ENCODE measurements around the gene MTMR4. TPM values are rescaled to one million over a fixed set of nuclear protein-coding genes. Genes with fewer than 3 reads are reported as not detected.

MTMR4 gene
- total RNA-seq, 1 experiment from 2014 or later: 67.2 TPM

- ChIA-PET RAD21 (ENCODE audit: low non-redundant PET in 1 of 2, low total read pairs in 2 of 2, uncharacterized antibody in 2 of 2, unreplicated experiment in 2 of 2) (no interaction called here), POLR2A (no interaction called here), CTCF (no interaction called here)
- Histone ChIP-seq H2AFZ (ENCODE audit: low read depth, low read length, poor library complexity, severe bottlenecking) (no peak overlapping the region), H3K79me2 (ENCODE audit: insufficient read depth, low read length) (no peaks in the 10 kb centered on the region), H3K4me2 (ENCODE audit: low read length) (no peak overlapping the region), H3K9me2 (ENCODE audit: insufficient read depth) (no peaks in the 10 kb centered on the region), H4K20me1 (ENCODE audit: insufficient read depth) (no peaks in the 10 kb centered on the region), H3K4me3 (replicated peaks in 1 of 2; ENCODE audit: low read depth in 1 of 2, low read length in 2 of 2) (no peak overlapping the region), H3K9me3 (ENCODE audit: control insufficient read depth in 1 of 2, insufficient read depth in 1 of 2, low read depth in 1 of 2, low read length in 2 of 2) (no peaks in the 10 kb centered on the region), H3K36me3 (ENCODE audit: control insufficient read depth in 1 of 2, insufficient read depth in 2 of 2, low read length in 2 of 2) (peaks cover 50 to 53% of the 10 kb centered on the region in 2 experiments; a peak in 3 of 4 replicates), H3K4me1 (ENCODE audit: control insufficient read depth in 1 of 2, insufficient read depth in 2 of 2, low read length in 2 of 2) (no peaks in the 10 kb centered on the region), H3K27ac (ENCODE audit: low read depth, low read length) (no peak overlapping the region), H3K9ac (ENCODE audit: low read length) (no peak overlapping the region), H3K27me3 (ENCODE audit: insufficient read depth, low read length) (no peaks in the 10 kb centered on the region)
- DNase-seq (ENCODE audit: low read depth, low spot score) (no peak), ATAC-seq (no peak)
- TF ChIP-seq CTCF (IDR thresholded peaks at IDR 0.05 in 2 of 3, conservative IDR thresholded peaks at IDR 0.05 in 1 of 3; ENCODE audit: borderline replicate concordance in 1 of 3, insufficient read depth in 1 of 3, low read depth in 2 of 3, low read length in 2 of 3): no peak
- no peak for TF ChIP-seq EZH2 (IDR thresholded peaks at IDR 0.05)
- TF ChIP-seq, protein P1, sequence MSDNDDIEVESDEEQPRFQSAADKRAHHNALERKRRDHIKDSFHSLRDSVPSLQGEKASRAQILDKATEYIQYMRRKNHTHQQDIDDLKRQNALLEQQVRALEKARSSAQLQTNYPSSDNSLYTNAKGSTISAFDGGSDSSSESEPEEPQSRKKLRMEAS (IDR thresholded peaks at IDR 0.05): no peak
- TF ChIP-seq ZFX (IDR thresholded peaks at IDR 0.05): no peak
- TF ChIP-seq RAD21 (IDR thresholded peaks at IDR 0.05; ENCODE audit: low read depth): no peak
- BruUV-seq (replicated peaks): no TSS peak
- intact Hi-C loops (cut with micrococcal nuclease): no loop called here
Observed at GRCh38 chr17:58493506-58493905, 20.9 kb downstream of the MTMR4 start.

DNA sequence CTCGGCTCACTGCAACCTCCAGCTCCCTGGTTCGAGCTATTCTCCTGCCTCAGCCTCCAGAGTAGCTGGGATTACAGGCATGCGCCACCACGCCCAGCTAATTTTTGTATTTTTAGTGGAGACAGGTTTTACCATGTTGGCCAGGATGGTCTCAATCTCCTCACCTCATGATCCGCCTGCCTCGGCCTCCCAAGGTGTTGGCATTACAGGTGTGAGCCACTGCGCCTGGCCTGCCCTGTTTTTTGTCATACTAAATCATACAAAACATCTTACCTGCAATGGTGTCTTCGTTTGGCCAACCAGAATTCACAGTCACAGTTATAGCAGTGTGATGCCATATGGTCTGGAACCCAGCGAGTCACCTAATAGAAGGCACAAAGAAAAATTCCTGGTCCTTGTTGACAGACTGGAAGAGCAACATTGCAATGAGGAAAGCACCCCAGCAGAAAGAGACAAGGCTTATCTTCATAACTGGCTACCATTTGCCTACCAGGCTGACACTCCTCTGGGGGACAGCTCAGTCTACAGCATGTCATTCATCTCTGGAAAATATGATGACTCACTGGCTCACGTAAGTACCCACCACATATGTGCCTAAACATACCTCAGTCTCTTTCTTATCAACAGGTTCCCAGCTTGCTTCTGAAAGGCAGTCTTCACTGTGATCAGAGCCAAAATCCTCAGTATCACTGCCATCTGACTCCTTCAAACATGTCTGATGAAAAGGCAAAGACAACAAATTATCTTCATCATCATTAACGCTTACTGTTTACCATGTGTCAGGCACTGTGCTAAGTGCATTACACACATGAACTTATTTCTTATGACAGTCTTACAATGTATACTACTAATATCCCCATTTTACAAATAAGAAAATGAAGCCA is 22.0 kb downstream of the MTMR4 start:
- no peaks in the 10 kb centered on the region for H3K4me1 ChIP-seq (ENCODE audit: control insufficient read depth in 1 of 2, insufficient read depth in 2 of 2, low read length in 2 of 2)
- no peak overlapping the region for H2AFZ ChIP-seq (ENCODE audit: low read depth, low read length, poor library complexity, severe bottlenecking)
- TF ChIP-seq SP1 (IDR thresholded peaks at IDR 0.05; ENCODE audit: low read depth) (no peak), CEBPB (IDR thresholded peaks at IDR 0.05; ENCODE audit: low read depth) (no peak), ZFX (IDR thresholded peaks at IDR 0.05) (no peak), TCF7L2 (IDR thresholded peaks at IDR 0.05; ENCODE audit: borderline replicate concordance, extremely low read depth, insufficient read depth, insufficient read length) (no peak), ELF1 (IDR thresholded peaks at IDR 0.05; ENCODE audit: borderline replicate concordance, low read depth) (no peak)
- H3K27me3 ChIP-seq (ENCODE audit: insufficient read depth, low read length): no peaks in the 10 kb centered on the region
- ATAC-seq (0 out of 2 replicates have a peak, but pooled peaks have one; percentile 38), DNase-seq (ENCODE audit: low read depth, low spot score) (no peak)
- ChIA-PET RAD21 (ENCODE audit: low non-redundant PET in 1 of 2, low total read pairs in 2 of 2, uncharacterized antibody in 2 of 2, unreplicated experiment in 2 of 2) (no interaction called here), CTCF (no interaction called here), POLR2A (no interaction called here)
- peaks cover 47 to 49% of the 10 kb centered on the region in 2 experiments; a peak in 3 of 4 replicates for H3K36me3 ChIP-seq (ENCODE audit: control insufficient read depth in 1 of 2, insufficient read depth in 2 of 2, low read length in 2 of 2)
- no peaks in the 10 kb centered on the region for H3K9me3 ChIP-seq (ENCODE audit: control insufficient read depth in 1 of 2, insufficient read depth in 1 of 2, low read depth in 1 of 2, low read length in 2 of 2)
- intact Hi-C loops (cut with micrococcal nuclease): no loop called here
- H4K20me1 ChIP-seq (ENCODE audit: insufficient read depth): no peaks in the 10 kb centered on the region
- no peak overlapping the region for H3K4me3 ChIP-seq (replicated peaks in 1 of 2; ENCODE audit: low read depth in 1 of 2, low read length in 2 of 2)
- BruUV-seq (replicated peaks): no TSS peak
- H3K27ac ChIP-seq (ENCODE audit: low read depth, low read length): no peak overlapping the region
- H3K79me2 ChIP-seq (ENCODE audit: insufficient read depth, low read length): no peaks in the 10 kb centered on the region
- H3K9ac ChIP-seq (ENCODE audit: low read length): no peak overlapping the region
- H3K4me2 ChIP-seq (ENCODE audit: low read length): no peak overlapping the region
- H3K9me2 ChIP-seq (ENCODE audit: insufficient read depth): no peaks in the 10 kb centered on the region
